Stimulated activated CD4-positive, alpha-beta T cell treated with anti-CD3 and anti-CD28 coated beads, Interleukin-2, amount 100 ng/mL, for 4 hours (primary cell): ENCODE results near the gene SLC25A41.

Experiments used
- DNase-seq: peaks from one replicate; pipeline ENCODE4 v3.0.0-alpha.2; 2020; ENCODE audit warnings: low read depth

SLC25A41 gene

GRCh38 chr19:6460099-6460884 is 26.7 kb upstream of the SLC25A41 start:
- DNase-seq: peak; percentile 95

GRCh38 chr19:6459262-6460098 is 25.9 kb upstream of the SLC25A41 start, which contains the start of gene SLC25A23:
Gene SLC25A23 (minus strand): TSS chr19:6459792. CDS start chr19:6459628, 164 bp downstream.
- DNase-seq: peak; percentile 46

GRCh38 chr19:6458695-6459261 is 25.2 kb upstream of the SLC25A41 start:
- DNase-seq: no peak

- DNase-seq: no peak
Observed at GRCh38 chr19:6457958-6458694, 24.6 kb upstream of the SLC25A41 start.

- DNase-seq: no peak
Observed at GRCh38 chr19:6455924-6456323, 22.4 kb upstream of the SLC25A41 start.

- DNase-seq: no peak
Observed at GRCh38 chr19:6453951-6454565, 20.5 kb upstream of the SLC25A41 start.

GRCh38 chr19:6452899-6453298 is 19.3 kb upstream of the SLC25A41 start:
- no peak for DNase-seq

GRCh38 chr19:6452223-6452614 is 18.7 kb upstream of the SLC25A41 start:
- DNase-seq: no peak

- no peak for DNase-seq
Observed at GRCh38 chr19:6451583-6452222, 18.1 kb upstream of the SLC25A41 start.

GRCh38 chr19:6450166-6450565 is 16.6 kb upstream of the SLC25A41 start:
- no peak for DNase-seq

GRCh38 chr19:6448045-6448444 is 14.5 kb upstream of the SLC25A41 start:
- no peak for DNase-seq

- DNase-seq: no peak
Observed at GRCh38 chr19:6446452-6446851, 12.9 kb upstream of the SLC25A41 start.

- no peak for DNase-seq
Observed at GRCh38 chr19:6443986-6444385, 10.4 kb upstream of the SLC25A41 start.

- DNase-seq: no peak
Observed at GRCh38 chr19:6442087-6442688, 8.6 kb upstream of the SLC25A41 start.

- no peak for DNase-seq
Observed at GRCh38 chr19:6440905-6441304, 7.3 kb upstream of the SLC25A41 start.

GRCh38 chr19:6439743-6440142 is 6.2 kb upstream of the SLC25A41 start:
- DNase-seq: no peak

- no peak for DNase-seq
Observed at GRCh38 chr19:6433165-6433564, 398 bp downstream of the SLC25A41 start.

- DNase-seq: no peak
Observed at GRCh38 chr19:6431891-6432290, 1.7 kb downstream of the SLC25A41 start.

- DNase-seq: no peak
Observed at GRCh38 chr19:6429419-6430221, 3.9 kb downstream of the SLC25A41 start.
